Measurements from ENCODE around the gene CCDC12.
"Not testable (repeated sequence)": the region's sequence is repeated elsewhere in the genome, so short reads cannot be mapped to it uniquely, and the experiment has no call there.

The CCDC12 gene

GRCh38 chr3:46968783-46969428 is 7.6 kb downstream of the CCDC12 start:
- TF ChIP-seq CTCF (IDR thresholded peaks at IDR 0.05; ENCODE audit: low read depth, low read length) (no peak), POLR2A (IDR thresholded peaks at IDR 0.05; ENCODE audit: extremely low read depth, insufficient read length) (no peak), MAX (IDR thresholded peaks at IDR 0.05; ENCODE audit: low read depth, low read length) (no peak), MYC (IDR thresholded peaks at IDR 0.05; ENCODE audit: low read depth, low read length) (no peak)
- H3K4me3 ChIP-seq (ENCODE audit: low read depth, low read length) = no peak overlapping the region
- no peak for DNase-seq (ENCODE audit: low read depth)

GRCh38 chr3:46966811-46967210 is 9.7 kb downstream of the CCDC12 start:
- no peak overlapping the region for H3K4me3 ChIP-seq (ENCODE audit: low read depth, low read length)
- DNase-seq (ENCODE audit: low read depth) = no peak
- TF ChIP-seq MAX (IDR thresholded peaks at IDR 0.05; ENCODE audit: low read depth, low read length) (no peak), CTCF (IDR thresholded peaks at IDR 0.05; ENCODE audit: low read depth, low read length) (no peak), POLR2A (IDR thresholded peaks at IDR 0.05; ENCODE audit: extremely low read depth, insufficient read length) (no peak), MYC (IDR thresholded peaks at IDR 0.05; ENCODE audit: low read depth, low read length) (no peak)

GRCh38 chr3:46965151-46965550 is 11.4 kb downstream of the CCDC12 start:
- no peak overlapping the region for H3K4me3 ChIP-seq (ENCODE audit: low read depth, low read length)
- TF ChIP-seq POLR2A (IDR thresholded peaks at IDR 0.05; ENCODE audit: extremely low read depth, insufficient read length) = no peak
- TF ChIP-seq MAX (IDR thresholded peaks at IDR 0.05; ENCODE audit: low read depth, low read length) = no peak
- no peak for TF ChIP-seq CTCF (IDR thresholded peaks at IDR 0.05; ENCODE audit: low read depth, low read length)
- TF ChIP-seq MYC (IDR thresholded peaks at IDR 0.05; ENCODE audit: low read depth, low read length) = no peak
- DNase-seq (ENCODE audit: low read depth) = peak; percentile 70

GRCh38 chr3:46964038-46964590 is 12.4 kb downstream of the CCDC12 start:
- not testable (repeated sequence) for DNase-seq (ENCODE audit: low read depth); H3K4me3 ChIP-seq (ENCODE audit: low read depth, low read length)

GRCh38 chr3:46962990-46963389 is 13.6 kb downstream of the CCDC12 start:
- DNase-seq (ENCODE audit: low read depth) = no peak
- TF ChIP-seq MYC (IDR thresholded peaks at IDR 0.05; ENCODE audit: low read depth, low read length) = no peak
- no peak for TF ChIP-seq POLR2A (IDR thresholded peaks at IDR 0.05; ENCODE audit: extremely low read depth, insufficient read length)
- no peak for TF ChIP-seq MAX (IDR thresholded peaks at IDR 0.05; ENCODE audit: low read depth, low read length)
- no peak for TF ChIP-seq CTCF (IDR thresholded peaks at IDR 0.05; ENCODE audit: low read depth, low read length)
- no peak overlapping the region for H3K4me3 ChIP-seq (ENCODE audit: low read depth, low read length)

GRCh38 chr3:46962427-46962826 is 14.1 kb downstream of the CCDC12 start:
- no peak for DNase-seq (ENCODE audit: low read depth)
- no peak for TF ChIP-seq POLR2A (IDR thresholded peaks at IDR 0.05; ENCODE audit: extremely low read depth, insufficient read length)
- no peak for TF ChIP-seq CTCF (IDR thresholded peaks at IDR 0.05; ENCODE audit: low read depth, low read length)
- TF ChIP-seq MAX (IDR thresholded peaks at IDR 0.05; ENCODE audit: low read depth, low read length) = no peak
- TF ChIP-seq MYC (IDR thresholded peaks at IDR 0.05; ENCODE audit: low read depth, low read length) = no peak

More at GRCh38 chr3:46962427-46962826, 14.1 kb downstream of the CCDC12 start:
- no peak overlapping the region for H3K4me3 ChIP-seq (ENCODE audit: low read depth, low read length)
